NCI-H526 treated with DMSO at 0.1 percent for 48 hours (cell line): ENCODE data around the gene RREB1.

Source experiments
- DNase-seq: peaks from one replicate; lab custom pipeline; 2025; lab: John Stamatoyannopoulos, UW

RREB1 gene

DNA sequence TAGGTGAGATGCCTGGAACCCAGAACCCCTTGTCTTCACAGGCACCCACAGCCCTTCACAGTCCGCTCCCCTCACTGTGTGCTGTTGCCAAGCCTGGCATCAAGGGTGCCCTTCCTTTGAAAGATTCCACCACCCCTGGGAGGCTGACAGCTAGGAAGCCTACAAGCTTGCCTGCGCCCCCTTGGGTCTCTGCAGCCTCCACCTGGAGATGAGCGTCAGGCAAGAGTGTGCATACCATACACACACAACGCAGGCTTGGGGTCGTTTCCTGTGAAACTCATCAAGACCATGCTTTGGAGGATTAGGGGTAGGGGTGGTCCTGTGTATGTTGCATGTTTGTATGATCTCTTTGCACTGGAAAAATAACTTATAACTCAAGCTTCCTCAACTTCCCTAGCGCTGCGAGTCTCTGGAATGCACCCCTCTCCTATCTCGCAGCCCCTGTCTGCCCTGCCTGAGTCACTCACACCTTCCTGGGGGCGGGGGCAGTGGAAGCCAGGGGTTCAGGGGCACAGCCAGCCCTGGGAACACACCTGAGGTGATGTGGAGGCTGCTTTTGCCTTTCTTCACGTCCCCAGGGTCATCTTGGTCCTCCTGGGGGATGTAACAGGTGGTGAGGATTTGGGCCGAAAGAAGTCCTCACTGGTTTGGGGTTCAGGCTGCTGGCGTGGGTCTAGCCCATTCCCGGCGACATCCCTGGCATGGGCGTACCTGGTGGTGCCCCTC is 138.1 kb downstream of the RREB1 start:
- DNase-seq = no peak

DNA sequence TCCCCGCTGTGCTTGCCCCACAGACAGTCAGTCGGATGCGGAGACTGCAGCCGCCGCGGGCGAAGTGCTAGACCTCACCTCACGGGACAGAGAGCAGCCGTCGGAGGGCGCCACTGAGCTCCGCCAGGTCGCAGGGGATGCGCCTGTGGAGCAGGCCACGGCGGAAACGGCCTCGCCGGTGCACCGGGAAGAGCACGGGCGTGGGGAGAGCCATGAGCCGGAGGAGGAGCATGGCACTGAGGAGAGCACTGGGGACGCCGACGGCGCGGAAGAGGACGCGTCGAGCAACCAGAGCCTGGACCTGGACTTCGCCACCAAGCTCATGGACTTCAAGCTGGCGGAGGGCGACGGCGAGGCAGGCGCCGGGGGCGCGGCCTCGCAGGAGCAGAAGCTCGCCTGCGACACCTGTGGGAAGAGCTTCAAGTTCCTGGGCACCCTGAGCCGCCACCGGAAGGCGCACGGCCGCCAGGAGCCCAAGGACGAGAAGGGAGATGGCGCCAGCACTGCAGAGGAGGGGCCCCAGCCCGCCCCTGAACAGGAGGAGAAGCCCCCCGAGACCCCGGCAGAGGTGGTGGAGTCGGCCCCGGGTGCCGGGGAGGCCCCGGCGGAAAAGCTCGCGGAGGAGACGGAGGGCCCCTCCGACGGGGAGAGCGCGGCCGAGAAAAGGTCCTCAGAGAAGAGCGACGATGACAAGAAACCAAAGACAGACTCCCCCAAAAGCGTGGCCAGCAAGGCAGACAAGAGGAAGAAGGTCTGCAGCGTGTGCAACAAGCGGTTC is 138.8 kb downstream of the RREB1 start:
- no peak for DNase-seq

DNA sequence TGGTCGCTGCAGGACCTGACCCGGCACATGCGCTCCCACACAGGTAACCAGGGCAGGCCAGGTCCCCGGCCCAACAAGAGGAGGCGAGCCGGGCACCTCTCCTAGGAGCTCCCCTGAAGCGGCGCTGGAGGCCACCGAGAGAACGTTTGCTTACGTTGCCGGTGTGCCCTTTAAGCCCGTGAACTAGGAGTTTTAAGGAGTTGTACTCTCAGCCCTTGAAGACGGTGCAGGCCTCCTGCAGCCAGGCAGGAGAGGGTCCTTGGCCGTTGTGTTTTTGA is 139.4 kb downstream of the RREB1 start:
- DNase-seq = no peak

DNA sequence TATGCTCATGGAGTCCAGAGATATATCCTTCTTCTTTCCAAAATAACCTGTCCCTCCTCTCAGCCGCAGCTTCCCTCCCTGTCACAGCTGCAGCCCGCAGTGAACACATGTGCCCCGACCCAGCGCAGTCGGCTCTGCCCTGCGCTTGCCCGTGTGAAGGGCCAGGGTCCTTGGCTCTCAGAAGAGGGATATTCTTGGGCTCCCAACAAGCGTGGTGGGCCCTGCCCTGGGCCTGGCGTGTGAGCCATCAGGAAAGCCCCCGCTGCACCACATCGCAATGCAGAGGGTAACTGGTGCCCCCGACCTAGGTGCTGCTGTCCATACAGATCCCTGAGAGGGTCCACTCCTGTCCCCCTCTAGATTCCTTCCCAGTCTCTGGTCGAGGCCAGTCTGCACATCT is 140.1 kb downstream of the RREB1 start:
- no peak for DNase-seq

DNA sequence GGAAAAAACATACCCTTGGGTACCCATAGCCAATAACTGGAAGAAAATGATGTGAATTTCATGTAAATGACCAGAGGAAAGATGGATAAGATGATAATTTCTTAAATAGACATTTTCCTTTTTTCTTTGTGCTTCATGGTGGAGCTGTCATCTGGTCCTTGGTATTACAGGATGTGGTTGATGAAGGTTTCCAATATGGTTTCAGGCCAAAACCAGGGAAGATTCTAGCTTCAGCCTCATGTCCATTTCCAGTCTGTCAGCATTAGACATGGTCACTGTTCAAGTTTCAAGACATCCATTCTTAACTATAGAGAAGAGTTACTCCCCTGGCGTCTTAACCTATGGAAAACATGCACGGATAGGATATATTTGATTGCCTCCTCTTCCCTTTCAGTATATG is 141.6 kb downstream of the RREB1 start:
- DNase-seq = no peak

DNA sequence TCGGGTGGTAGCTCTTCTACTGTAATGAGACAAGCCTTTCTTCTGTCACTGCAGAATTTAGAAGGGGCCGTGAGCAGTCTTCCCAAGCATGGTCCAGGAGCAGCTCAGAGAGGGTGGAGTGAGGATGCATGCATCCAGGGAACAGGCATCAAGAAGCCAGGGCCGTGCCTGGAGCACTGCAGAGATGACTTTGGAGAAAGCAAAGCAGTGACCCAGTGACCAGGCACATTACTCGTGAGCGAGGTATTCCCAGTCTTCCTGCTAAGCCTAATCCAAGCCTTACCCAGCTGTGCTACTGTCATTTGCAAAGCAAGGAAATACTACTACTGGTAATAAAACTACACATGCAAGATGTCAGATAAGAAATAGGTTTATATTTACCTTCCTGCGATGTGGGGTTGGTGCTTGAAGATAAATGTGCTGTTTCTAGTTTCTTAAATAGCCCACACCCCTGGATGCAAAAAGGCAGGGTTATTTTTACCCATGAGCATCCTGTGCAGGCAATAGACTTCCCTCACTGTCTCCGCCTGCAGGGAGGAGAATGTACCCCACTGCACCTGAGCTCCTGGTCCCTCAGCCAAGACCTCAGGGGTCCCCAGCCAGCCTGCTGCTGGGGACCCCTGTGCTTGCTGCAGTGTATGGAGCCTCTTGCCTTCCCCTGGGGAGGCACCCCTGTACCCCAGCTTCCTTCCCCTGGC is 142.3 kb downstream of the RREB1 start:
- DNase-seq = no peak

DNA sequence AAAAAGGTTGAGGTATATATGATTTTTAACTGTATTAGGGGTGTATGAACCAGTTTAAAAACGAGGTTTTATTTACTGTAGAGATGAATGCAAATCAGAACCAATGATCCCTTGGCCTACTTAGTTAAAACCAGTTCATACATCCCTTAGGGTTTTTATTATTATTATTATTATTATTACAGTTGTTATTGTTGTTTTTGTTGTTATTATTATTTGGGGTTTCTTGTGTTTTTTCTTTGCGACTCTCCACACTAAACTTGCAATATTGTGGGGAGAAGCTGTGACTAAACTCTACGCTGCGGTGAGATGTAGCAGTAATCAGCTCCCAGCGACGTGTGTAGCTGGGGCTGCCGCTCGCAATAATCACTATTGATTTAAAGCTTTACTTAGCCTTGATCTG is 143.1 kb downstream of the RREB1 start:
- no peak for DNase-seq

DNA sequence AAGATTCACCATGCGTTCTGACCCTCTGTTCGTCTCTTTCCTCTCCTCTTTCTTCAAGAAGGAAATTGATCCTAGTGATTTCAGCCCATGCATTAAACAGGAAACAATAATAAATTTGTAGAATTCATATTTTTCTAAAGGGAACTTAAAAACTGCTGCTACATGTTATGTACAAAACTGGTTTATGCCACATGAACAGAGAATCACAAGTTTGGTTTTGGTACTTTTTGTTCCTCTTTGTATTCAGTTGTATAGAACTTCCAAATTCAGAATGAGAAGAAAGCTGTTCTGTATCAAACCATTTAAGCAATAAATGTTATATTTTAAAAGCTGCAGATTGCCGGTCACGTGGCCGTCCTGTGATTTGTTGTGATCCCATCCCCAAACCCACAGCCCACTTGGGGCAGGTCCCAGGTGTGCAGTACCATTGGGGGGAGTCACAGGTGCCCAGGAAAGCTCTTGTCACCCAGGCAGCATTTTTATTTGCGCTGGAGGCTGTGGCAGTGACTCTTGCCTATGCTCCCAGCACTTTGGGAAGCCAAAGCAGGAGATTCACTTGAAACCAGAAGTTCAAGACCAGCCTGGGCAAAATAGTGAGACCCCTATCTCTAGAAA is 144.0 kb downstream of the RREB1 start:
- DNase-seq = no peak

DNA sequence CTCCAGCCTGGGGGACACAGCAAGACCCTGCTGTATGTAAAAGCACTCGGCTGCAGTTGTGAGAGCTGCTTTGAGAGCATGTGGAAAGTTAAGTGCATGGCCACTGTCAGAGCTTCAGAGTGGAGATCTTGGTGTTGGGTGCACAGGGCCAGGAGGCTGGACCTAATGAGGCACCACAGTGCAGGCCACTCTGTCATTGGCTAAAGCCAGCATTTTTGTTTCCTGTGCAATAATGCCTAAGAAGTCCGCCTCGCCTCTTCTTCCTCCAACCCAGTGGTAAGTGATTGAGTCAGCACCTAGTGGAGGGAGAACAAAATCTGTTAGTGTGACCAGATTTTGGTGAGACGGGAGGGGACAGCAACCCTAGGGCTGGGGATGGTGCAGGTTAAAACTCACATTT is 144.6 kb downstream of the RREB1 start:
- DNase-seq = no peak

DNA sequence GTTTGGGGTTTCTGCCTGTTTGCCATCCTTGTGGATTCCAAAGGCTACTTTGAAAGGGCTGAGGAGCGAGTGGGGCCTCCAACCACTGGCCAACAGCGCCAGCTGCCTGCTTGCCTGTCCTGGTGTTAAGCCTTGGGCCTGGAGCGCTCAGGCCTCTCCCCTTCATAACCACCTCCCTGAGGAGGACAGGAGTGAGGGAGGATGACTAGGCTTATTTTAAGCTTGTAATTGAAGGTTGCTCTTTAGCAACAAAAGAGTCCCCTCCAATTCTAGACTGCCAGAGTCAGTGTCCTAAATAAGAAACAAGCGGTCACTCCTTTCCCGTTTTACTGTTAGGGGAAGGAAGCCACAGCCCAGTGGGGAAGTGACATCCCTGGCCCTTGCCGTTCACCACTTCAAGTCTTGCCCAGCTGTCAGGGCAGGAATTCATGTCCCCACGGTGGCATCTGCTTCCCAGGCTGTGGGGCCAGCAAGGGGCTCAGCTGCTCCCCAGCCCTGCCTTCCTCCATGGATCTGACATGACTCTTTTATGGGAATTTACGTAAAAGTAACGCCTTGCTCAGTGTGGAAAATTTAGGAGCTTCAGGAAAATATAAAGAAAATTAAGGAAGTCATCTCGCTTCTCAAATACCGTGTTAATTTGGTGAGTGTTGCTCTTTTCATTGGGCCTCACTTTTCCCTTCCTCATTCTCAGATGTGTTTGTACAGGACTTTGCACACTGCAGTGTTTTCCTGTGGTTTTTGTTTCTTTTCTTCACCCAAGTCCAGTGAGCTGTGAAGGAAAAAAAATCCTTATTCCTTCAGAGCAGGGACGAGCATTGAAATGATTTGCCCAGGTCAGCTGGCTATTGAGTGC is 147.4 kb downstream of the RREB1 start:
- DNase-seq = no peak

DNA sequence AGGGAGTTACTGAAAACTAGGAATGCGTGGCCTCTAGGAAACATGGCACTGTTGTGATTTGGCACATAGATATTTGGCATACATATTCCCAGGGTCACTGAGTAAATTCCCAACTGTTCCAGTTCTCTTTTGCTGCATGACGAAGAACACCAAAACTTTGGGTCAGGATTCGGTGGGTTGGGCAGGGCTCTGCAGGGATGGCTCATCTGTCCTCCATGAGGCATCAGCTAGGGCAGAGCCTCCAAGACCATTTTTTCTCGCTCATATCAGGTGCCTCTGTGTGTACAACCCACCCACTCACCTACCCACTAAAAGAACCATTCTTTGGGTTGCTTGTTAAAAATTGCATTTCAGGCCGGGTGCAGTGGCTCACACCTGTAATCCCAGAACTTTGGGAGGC is 148.2 kb downstream of the RREB1 start:
- DNase-seq = no peak

DNA sequence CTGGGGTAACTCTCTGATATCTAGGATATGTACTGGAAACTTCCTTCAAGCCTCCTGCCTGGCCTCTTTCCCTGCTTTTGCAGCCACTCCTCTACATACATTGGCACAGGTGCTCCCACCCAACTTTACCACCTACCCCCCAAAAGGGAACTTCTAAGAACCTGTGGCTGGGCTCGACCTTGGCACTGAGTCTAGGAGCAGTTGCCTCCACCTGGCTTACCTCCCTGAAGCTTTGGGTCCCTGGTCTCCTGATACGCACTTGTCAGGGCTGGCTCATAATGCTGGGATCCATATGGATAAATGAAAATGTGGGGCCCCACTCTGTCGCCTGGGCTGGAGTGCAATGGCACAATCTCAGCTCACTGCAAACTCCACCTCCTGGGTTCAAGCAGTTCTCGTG is 149.0 kb downstream of the RREB1 start:
- DNase-seq = no peak

DNA sequence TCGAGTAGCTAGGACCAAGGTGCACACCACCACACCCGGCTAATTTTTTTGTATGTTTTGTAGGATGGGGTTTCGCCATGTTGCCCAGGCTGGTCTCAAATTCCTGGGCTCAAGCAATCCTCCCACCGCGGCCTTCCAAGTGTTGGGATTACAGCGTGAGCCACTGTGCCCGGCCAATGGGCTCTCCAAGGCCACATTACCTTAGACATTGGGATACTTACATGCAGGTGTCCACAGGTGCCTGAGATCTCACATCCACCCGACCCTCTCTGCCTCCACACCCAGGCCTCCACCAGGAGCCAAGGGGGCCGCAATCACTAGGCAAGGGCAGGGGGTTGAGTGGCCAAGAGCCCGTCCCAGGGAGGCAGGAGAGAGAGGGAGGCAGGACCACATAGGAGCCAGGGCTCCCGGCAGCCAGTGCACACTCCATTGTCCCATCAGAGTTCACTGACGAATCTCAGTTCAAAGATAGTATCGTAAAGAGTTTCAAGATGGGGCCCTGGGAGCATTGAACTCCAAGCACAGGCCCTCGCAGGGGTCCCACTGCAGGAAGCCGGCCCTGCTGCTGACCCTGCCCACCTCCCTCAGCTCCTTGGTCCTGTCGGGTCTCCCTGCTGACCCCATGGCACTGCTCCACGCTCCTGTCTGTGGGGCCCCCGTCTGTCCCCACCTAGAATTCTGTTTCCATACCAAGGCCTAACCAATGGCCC is 149.9 kb downstream of the RREB1 start:
- no peak for DNase-seq

DNA sequence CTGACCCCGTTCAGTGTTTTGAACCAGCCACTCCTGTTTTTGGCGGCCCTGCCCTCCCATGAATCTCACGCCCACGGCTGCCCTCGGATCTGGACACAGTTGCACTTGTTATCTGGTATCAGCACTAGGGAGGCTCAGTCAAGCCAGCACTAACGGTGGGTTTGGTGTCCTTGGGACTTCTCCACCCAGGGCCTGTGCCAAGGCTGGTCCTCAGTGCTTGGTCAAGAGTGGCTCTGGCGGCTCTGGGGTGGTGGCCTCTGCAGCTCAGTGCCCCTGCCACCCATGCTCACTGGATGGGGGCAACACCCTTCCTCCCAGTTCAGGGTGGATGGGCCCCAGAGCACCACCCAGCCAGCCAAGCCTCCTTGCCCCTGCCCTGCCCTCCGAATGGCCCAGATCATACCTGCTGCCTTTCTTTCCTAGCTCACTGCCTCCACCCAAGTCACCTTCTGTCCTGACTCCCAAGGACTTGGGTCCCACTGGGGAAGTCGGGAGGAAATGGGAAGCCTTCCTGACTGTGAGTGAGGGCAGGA is 150.5 kb downstream of the RREB1 start:
- DNase-seq = no peak

DNA sequence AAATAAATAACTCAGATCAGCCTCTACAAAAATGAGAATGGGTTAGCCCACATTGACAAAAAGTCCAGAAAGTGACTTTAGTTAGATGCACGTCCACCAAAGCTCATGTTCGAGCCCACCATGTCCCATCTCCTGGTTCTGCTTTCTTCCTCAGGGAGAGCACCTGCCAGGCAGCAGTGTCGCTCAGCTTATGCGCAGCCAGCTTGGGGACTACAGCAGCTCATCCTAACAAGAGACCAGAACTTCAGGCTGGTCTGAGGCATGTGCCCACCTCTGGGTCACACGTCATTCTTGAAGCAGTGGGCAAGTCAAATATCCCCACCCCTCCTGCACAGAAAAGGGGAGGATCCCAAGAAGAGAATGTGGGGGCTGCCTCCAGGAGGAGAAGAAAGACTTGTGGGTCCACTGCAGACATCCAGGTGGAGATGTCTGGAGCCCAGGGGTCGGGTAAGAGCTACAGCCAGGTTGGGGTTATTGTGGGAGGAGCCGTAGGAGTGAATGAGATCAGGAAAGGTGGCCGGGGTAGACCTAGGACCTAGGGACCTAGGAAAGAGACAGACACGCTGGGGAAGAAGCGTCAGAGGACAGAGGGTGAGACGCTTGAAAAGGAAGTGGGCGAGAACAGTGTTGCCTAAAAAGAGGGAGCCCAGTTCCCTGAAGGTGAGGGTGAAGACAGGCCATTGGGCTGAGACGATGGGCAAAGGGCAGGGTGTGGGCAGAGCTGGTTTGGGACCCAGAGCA is 152.7 kb downstream of the RREB1 start:
- DNase-seq = no peak

DNA sequence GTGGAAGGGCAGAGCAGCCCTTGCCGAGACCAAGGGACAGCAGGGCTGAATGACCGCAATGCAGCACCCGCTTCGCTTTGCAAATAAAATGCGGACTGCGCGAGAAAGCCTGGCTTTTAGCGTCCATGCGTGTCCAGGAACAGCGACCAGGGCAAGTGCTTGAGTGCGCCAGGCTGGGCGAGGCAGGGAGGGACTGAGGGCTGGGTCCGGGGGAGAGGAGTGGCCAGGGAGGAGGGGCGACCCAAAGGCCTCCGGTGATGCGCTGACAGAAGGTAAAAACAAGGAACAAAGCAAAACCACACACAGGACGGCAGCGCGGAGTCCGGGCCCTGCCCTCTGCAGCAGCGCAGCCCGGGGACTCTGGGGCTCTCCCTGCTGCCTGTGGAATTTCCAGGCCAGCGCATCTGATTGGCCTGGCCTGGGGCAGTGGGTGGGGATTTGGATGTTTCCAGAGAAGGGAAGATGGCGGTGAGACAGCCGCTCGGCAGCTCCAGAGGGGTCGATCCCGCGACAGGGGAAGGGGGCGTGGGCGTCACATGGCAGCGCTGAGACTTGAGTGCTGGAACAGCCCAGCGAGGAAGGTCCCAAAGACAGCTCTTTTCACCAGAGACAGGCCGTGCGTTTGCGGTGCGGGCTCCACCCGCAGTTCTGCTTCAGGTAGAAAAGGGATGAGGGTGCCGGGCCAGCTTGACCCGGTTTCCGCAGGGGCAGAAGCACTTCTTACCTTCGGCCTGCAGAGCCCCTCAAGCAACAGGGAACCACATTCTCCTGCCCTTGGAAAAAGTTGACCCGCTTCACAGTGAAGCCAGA is 153.5 kb downstream of the RREB1 start:
- DNase-seq = peak; percentile 48

DNA sequence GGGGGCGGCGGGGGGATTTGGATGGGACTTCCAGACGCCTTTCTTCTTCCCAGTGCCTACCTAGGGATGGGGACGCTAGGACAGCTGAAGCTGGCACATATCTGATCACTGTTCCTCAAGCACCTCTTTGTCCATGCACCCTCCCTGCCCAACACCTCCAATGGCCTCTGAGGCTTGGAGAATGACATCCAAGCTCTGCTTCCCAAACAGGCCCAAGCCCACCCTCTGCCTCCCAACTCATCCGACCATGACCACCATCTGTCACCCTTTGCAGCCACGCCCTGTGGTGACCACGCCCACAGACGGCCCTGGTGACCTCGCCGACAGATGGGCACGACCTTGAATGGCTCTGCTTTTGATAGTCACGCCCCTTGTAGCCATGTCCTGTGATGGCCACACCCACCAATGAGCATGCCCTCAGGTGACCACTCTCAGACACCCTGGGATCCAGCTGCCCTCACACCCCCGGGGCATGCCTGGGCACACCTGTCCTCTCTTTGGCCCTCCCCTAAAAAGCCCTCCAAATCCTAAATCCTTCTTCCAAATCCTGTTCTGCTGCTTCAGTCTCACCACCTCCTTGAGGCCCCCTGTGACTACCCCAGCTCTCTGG is 154.2 kb downstream of the RREB1 start:
- peak; percentile 15 for DNase-seq

DNA sequence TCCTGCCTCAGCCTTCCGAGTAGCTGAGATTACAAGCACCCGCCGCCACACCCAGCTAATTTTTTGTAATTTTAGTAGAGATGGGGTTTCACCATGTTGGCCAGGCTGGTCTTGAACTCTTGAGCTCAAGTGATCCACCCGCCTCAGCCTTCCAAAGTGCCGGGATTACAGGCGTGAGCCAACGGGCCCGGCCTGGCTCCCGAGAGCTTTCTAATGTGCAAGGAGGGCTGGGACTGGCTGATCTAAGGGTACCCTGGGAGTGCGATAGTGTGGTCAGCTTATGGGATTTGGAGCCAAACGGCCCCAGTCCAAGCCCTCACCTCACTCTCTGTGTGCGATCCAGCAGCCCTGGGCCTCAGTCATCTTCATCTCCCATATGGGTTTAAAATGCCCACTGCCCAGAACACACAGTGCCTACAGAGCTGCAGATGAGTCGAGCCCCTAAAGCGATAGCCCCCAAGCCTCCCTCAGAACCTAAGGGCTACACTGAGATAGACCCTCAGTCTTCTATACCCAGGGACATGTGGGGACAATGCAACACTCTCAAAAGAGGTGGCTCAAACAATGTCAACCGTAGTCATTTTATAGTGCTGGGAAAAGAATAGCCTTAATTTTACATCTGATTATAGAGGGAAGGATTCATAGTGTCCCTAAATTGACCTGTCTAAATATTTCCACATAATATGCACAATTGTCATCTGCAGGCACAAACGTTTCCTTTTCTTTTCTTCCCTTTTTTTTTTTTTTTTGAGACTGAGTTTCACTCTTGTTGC is 155.2 kb downstream of the RREB1 start:
- no peak for DNase-seq
